ENCODE data around the gene PA2G4. TPM values are rescaled to one million over a fixed set of nuclear protein-coding genes. Genes with fewer than 3 reads are reported as not detected.

PA2G4 gene
- 129 and 141 TPM in 2 replicates for total RNA-seq

DNA sequence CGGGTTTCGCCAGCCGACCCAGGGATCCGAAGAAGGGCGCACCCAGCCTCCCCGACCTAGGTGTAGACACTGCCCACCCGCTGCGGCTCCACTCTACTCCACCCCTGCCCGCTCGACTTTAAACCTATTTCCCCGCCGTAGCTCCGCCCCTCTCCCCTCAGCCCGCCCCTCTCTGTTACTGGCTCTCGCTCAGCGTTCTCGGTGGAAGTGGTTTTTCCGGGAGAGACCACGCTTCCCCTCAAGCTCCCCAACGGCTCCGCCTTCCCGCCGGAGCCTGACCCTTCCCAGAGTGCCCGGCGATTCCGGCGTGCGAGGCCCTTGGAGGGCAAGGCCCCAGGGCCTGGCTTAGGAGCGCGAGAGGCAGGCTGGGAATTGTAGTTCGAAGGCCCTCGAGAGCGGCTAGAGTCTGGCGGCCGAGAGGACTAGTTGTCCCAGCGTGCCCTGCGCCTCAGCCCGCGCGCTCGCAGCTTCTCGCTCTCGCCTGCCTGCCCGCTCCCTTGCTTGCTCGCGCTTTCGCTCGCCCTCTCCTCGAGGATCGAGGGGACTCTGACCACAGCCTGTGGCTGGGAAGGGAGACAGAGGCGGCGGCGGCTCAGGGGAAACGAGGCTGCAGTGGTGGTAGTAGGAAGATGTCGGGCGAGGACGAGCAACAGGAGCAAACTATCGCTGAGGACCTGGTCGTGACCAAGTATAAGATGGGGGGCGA, at the start of gene PA2G4:
Gene PA2G4 (plus strand): TSS at position 451 of the 706 bp plus-strand sequence. CDS start 179 bp downstream, at position 630.

GRCh38 chr12:56079723-56080555, 24.4 kb upstream of the PA2G4 start, which contains the start of gene ERBB3:
Gene ERBB3, plus strand, starts transcription at chr12:56080165. Its CDS starts 136 bp downstream, at chr12:56080301.

GRCh38 chr12:56116267-56117081, 12.1 kb downstream of the PA2G4 start, which contains the start of gene RPL41:
Gene RPL41, plus strand, starts transcription at chr12:56116633.

GRCh38 chr12:56117778-56118687, 13.7 kb downstream of the PA2G4 start, which contains the start of gene ZC3H10:
Gene ZC3H10, plus strand, starts transcription at chr12:56118266. Its CDS starts 2,297 bp downstream, at chr12:56120563.

DNA sequence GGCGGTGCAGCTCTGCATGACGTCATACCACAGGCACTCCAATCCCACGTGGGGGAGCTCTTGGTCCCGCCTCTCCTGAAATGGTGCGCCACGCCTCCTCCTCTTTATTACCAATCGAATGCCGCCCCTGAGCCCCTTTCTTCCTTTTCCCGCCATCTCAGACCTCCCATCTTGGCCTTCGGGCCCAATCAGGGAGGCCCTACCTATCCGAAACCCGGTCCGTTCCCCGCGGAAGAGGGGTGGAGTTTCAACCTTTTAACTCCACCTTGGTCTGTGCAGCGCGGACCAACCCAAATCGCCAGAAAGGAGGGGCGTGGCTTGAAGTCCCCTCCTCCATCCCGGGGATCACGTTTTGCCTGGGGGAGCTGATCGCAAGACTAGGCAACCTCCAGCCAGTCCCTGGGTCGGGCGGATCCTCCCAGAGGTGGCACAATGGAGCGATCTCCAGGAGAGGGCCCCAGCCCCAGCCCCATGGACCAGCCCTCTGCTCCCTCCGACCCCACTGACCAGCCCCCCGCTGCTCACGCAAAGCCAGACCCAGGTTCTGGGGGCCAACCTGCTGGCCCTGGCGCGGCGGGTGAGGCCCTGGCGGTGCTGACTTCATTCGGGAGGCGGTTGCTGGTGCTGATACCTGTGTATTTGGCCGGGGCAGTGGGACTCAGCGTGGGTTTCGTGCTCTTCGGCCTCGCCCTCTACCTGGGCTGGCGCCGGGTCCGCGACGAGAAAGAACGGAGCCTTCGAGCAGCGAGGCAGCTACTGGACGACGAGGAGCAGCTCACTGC, 23.7 kb downstream of the PA2G4 start, which contains the start of gene ESYT1:
Gene ESYT1 (plus strand): TSS at position 380 of the 782 bp plus-strand sequence. CDS start 53 bp downstream, at position 433.

DNA sequence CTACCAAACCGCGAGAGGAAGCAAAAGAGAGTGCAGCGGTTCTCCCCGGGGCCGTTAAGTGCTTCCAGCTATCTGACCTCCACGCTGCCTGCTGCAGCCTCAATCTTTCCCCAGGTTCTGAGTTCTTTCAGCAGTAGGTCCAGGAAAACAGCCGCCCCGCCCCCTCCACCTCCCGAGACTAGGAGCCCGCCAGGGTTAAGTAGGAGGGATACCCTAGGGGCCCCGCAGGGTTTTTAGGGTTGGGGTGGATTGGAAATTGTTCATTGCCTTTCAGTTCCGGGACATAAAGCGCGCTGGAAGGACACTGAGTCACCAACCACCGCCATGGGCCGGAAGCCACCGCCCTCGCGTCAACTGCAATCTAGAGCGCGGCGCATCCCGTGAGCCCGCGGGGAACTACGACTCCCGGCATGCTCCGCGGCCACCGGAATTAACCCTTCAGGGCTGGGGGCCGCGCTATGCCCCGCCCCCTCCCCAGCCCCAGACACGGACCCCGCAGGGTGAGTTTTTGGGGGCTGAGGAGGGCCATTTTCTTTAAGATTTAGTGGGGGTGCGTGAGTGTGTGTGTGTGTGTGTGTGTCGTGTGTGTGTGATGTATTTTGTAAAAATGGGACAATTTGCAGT, 47.9 kb downstream of the PA2G4 start, which contains the start of gene MYL6B:
Gene MYL6B (plus strand): TSS at position 456 of the 624 bp plus-strand sequence. CDS start 1,332 bp downstream, outside the sequence.

DNA sequence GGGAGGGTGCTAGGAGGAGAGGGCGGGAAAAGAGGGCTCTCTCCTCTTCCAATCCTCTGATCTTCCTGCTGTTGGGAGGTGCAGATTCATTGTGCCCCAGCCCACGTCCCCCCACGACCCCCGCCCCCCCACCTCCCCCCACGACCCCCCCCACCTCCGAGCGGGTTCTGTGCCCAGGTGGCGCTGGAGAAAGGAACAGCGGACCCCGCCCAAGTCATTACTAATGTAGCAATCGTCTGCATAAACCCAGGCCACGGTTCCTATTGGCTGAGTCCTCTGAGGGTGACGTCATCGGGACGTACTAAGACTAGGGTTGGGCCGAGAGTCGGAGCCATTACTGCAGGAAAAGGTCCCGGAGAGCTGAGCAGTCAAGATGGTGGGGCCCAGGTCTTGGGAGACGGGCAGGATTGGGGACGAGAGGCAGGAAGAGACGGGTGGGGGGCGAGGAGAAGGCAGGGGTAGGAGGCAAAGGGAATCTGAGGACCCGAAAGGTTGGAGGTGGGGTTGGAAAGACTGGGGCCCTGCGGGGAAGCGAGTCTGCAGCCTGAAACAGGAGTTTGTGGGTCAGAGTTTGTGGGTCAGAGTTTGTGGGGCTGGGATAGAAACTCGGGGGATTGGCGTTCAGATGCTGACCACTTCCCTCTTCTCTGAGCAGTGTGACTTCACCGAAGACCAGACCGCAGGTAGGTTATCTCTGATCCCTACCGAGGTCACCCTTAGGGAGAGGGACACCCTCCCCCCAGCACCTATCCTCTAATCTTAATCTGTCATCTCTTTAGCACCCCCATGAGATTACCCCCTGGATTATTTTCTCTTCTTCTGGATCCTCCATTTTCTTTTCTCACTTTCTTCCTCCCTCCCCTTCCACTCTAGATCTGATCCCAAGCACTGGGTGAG, 53.9 kb downstream of the PA2G4 start, which contains the start of gene MYL6:
Gene MYL6 (plus strand): TSS at position 331 of the 897 bp plus-strand sequence. CDS start 43 bp downstream, at position 374.

Other genes starting within 250 kb of the PA2G4 start
- gene PYM1, start 176.7 kb upstream of the PA2G4 start, total RNA-seq, result 37.4 and 38.1 TPM in 2 replicates
- gene DGKA, start 173.4 kb upstream of the PA2G4 start, total RNA-seq, result 47.6 and 81.6 TPM in 2 replicates
- gene PMEL, start 138.5 kb upstream of the PA2G4 start, total RNA-seq, result 0.26 and 1.2 TPM in 2 replicates
- gene CDK2, start 137.7 kb upstream of the PA2G4 start, total RNA-seq, result 14.1 and 27.6 TPM in 2 replicates
- 40.0 and 62.2 TPM in 2 replicates for gene RAB5B, start 130.5 kb upstream of the PA2G4 start, total RNA-seq
- 9.2 and 12.0 TPM in 2 replicates for gene SUOX, start 107.3 kb upstream of the PA2G4 start, total RNA-seq
- gene IKZF4, start 83.5 kb upstream of the PA2G4 start, total RNA-seq, result 1.1 and 2.5 TPM in 2 replicates
- 63.3 and 80.3 TPM in 2 replicates for gene RPS26, start 62.6 kb upstream of the PA2G4 start, total RNA-seq
- 0.19 and 3.6 TPM in 2 replicates for gene ERBB3, start 24.4 kb upstream of the PA2G4 start, total RNA-seq
- gene RPL41, start 12.1 kb downstream of the PA2G4 start, total RNA-seq, result 3,729 and 3,955 TPM in 2 replicates
- 6.8 and 7.9 TPM in 2 replicates for gene ZC3H10, start 13.7 kb downstream of the PA2G4 start, total RNA-seq
- gene ESYT1, start 23.7 kb downstream of the PA2G4 start, total RNA-seq, result 209 and 236 TPM in 2 replicates
- 93.8 and 98.2 TPM in 2 replicates for gene MYL6B, start 48.0 kb downstream of the PA2G4 start, total RNA-seq
- gene MYL6, start 53.8 kb downstream of the PA2G4 start, total RNA-seq, result 3,015 and 3,100 TPM in 2 replicates
- 47.4 and 50.4 TPM in 2 replicates for gene SMARCC2, start 84.9 kb downstream of the PA2G4 start, total RNA-seq
- gene RNF41, start 117.4 kb downstream of the PA2G4 start, total RNA-seq, result 109 and 127 TPM in 2 replicates
- gene NABP2, start 119.8 kb downstream of the PA2G4 start, total RNA-seq, result 31.9 and 33.2 TPM in 2 replicates
- 0.25 TPM in 1 of 2 replicates, not detected in the other for gene SLC39A5, start 125.5 kb downstream of the PA2G4 start, total RNA-seq
- gene ANKRD52, start 153.8 kb downstream of the PA2G4 start, total RNA-seq, result 16.8 and 18.5 TPM in 2 replicates
- 8.6 TPM in 2 replicates for gene COQ10A, start 162.4 kb downstream of the PA2G4 start, total RNA-seq
- 82.7 and 94.0 TPM in 2 replicates for gene CS, start 195.8 kb downstream of the PA2G4 start, total RNA-seq
- gene CNPY2, start 211.4 kb downstream of the PA2G4 start, total RNA-seq, result 78.8 and 85.5 TPM in 2 replicates
- 16.9 and 21.1 TPM in 2 replicates for gene PAN2, start 229.4 kb downstream of the PA2G4 start, total RNA-seq
- gene IL23A, start 234.3 kb downstream of the PA2G4 start, total RNA-seq, result 0.12 TPM in 1 of 2 replicates, not detected in the other

All from aortic smooth muscle cell (primary cell).